Measurements from ENCODE around the gene CORO1C. TPM values are rescaled to one million over a fixed set of nuclear protein-coding genes. Genes with fewer than 3 reads are reported as not detected.

The CORO1C gene
- total RNA-seq, 1 experiment from 2014 or later, result 138 TPM

GRCh38 chr12:108598553-108599250 lies 132.6 kb downstream of the CORO1C start:
- no peaks in the 10 kb centered on the region; a peak in 1 of 4 replicates for H3K4me1 ChIP-seq (ENCODE audit: control insufficient read depth in 1 of 2, insufficient read depth in 2 of 2, low read length in 2 of 2)
- no peak overlapping the region for H3K4me3 ChIP-seq (replicated peaks in 1 of 2; ENCODE audit: low read depth in 1 of 2, low read length in 2 of 2)
- TF ChIP-seq SIN3A (IDR thresholded peaks at IDR 0.05; ENCODE audit: low read depth), result no peak
- TF ChIP-seq CTCF (IDR thresholded peaks at IDR 0.05 in 2 of 3, conservative IDR thresholded peaks at IDR 0.05 in 1 of 3; ENCODE audit: borderline replicate concordance in 1 of 3, insufficient read depth in 1 of 3, low read depth in 2 of 3, low read length in 2 of 3), result no peak
- TF ChIP-seq EGR1 (IDR thresholded peaks at IDR 0.05; ENCODE audit: low read depth), result no peak
- no peak for TF ChIP-seq ZNF274 (IDR thresholded peaks at IDR 0.05; ENCODE audit: low read depth, low read length)
- no peak overlapping the region for H2AFZ ChIP-seq (ENCODE audit: low read depth, low read length, poor library complexity, severe bottlenecking)
- no peak overlapping the region for H3K9ac ChIP-seq (ENCODE audit: low read length)
- H4K20me1 ChIP-seq (ENCODE audit: insufficient read depth), result no peaks in the 10 kb centered on the region
- no peaks in the 10 kb centered on the region for H3K9me3 ChIP-seq (ENCODE audit: control insufficient read depth in 1 of 2, insufficient read depth in 1 of 2, low read depth in 1 of 2, low read length in 2 of 2)
- DNase-seq (ENCODE audit: low read depth, low spot score), result no peak
- intact Hi-C loops (cut with micrococcal nuclease), result no loop called here
- no peaks in the 10 kb centered on the region for H3K27me3 ChIP-seq (ENCODE audit: insufficient read depth, low read length)
- ATAC-seq, result no peak
- no TSS peak for BruUV-seq (replicated peaks)
- no peaks in the 10 kb centered on the region for H3K9me2 ChIP-seq (ENCODE audit: insufficient read depth)
- H3K27ac ChIP-seq (ENCODE audit: low read depth, low read length), result no peak overlapping the region
- no peak overlapping the region for H3K4me2 ChIP-seq (ENCODE audit: low read length)
- H3K79me2 ChIP-seq (ENCODE audit: insufficient read depth, low read length), result no peaks in the 10 kb centered on the region
- RAD21 ChIA-PET (ENCODE audit: low non-redundant PET in 1 of 2, low total read pairs in 2 of 2, uncharacterized antibody in 2 of 2, unreplicated experiment in 2 of 2), result no interaction called here
- H3K36me3 ChIP-seq (ENCODE audit: control insufficient read depth in 1 of 2, insufficient read depth in 2 of 2, low read length in 2 of 2), result no peaks in the 10 kb centered on the region
- CTCF ChIA-PET, result interaction anchor here (1.0 kb wide), 1 partner anchor 36 kb away, joined by 3 read pairs; the partner anchor contains the start of gene ISCU
- POLR2A ChIA-PET, result no interaction called here

Measured in HCT116 (cell line).